ENCODE results near the gene ATP13A4.

ATP13A4 gene, protein sequence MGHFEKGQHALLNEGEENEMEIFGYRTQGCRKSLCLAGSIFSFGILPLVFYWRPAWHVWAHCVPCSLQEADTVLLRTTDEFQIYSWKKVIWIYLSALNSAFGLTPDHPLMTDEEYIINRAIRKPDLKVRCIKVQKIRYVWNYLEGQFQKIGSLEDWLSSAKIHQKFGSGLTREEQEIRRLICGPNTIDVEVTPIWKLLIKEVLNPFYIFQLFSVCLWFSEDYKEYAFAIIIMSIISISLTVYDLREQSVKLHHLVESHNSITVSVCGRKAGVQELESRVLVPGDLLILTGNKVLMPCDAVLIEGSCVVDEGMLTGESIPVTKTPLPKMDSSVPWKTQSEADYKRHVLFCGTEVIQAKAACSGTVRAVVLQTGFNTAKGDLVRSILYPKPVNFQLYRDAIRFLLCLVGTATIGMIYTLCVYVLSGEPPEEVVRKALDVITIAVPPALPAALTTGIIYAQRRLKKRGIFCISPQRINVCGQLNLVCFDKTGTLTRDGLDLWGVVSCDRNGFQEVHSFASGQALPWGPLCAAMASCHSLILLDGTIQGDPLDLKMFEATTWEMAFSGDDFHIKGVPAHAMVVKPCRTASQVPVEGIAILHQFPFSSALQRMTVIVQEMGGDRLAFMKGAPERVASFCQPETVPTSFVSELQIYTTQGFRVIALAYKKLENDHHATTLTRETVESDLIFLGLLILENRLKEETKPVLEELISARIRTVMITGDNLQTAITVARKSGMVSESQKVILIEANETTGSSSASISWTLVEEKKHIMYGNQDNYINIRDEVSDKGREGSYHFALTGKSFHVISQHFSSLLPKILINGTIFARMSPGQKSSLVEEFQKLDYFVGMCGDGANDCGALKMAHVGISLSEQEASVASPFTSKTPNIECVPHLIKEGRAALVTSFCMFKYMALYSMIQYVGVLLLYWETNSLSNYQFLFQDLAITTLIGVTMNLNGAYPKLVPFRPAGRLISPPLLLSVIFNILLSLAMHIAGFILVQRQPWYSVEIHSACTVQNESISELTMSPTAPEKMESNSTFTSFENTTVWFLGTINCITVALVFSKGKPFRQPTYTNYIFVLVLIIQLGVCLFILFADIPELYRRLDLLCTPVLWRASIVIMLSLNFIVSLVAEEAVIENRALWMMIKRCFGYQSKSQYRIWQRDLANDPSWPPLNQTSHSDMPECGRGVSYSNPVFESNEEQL

DNA sequence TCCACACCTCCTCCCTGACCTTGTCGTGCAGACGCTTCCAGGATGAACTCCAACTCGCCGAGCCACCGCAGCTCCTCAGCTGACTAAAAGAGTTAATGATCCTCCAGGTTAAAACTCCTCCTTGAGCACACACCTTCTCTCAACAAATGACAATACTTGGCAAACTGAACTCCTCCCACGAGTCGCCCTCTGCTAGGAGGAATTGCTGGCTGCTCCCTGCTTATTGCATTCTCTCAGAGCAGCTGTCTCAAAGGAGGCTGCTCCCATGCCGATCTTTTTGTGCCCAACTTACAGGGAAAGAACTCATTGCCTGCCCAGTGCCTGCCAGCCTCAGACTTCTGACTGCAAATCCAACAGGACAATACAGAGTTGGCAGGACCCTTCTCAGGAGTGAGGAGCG is at the start of gene ATP13A4:
TSS of gene ATP13A4 (minus strand) at position 85 of the 400 bp plus-strand sequence. CDS start 96 bp downstream, outside the sequence.
- DNase-seq (ENCODE audit: low spot score), result no peak

DNA sequence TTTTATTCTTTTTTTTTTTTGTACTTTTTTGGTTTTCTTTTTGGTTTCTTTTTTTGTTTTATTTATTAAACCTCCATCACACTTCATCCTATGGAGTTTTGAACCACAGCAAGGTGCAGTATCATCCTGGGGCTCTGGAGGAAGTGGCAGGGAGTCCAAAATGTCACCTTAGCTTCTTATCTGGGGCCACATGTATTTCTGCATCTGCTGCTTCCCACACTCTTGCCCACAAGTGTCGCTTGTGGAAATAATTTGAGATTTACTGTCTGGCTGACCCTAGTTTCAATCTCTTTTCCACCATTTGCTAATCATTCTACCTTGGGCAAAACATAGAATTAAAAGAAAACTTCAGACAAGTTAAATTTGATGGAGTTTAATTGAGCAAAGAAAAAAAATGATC is 44.7 kb upstream of the ATP13A4 start:
- DNase-seq (ENCODE audit: low spot score), result no peak

DNA sequence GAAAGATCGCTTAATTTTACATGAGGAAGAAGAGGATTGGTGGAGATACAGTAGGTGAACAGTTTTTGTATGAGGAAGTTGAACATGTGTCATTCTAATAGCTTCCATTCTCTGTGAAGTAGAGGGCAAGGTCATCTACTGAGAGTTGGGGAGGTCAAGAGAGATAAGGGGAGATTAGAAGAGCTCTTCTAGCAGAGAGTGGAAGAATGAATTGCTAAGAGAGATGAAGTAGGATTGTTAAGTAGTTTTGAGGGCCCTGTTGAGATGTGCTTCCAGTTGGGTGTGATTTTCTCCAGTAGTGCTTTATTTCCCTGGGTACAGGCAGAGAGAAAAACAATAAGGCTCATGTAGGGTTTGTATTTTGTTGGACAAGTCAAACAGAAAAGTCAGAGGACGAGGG is 43.5 kb upstream of the ATP13A4 start:
- no peak for DNase-seq (ENCODE audit: low spot score)

DNA sequence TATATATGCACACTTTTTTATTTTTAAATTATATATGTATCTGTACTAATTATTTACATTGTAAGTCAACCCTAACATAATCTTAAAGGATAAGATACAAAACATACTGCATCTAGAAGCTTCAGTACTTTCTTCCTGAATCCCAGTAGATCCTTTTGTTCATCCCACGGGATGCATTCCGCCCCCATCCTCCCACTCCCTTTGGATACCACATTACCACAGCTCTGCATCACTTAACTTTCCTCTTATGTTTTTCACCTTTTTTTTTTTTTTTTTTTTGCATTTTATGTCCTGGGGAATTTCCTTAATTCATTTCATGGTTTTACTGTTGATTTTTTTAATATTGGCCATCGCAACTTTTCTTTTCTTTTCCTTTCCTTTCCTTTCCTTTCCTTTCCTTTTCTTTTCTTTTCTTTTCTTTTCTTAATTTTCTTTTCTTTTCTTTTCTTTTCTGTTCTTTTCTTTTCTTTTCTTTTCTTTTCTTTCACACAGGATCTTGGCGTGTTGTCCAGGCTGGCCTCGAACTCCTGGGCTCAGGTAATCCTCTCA is 41.3 kb upstream of the ATP13A4 start:
- no peak for DNase-seq (ENCODE audit: low spot score)

DNA sequence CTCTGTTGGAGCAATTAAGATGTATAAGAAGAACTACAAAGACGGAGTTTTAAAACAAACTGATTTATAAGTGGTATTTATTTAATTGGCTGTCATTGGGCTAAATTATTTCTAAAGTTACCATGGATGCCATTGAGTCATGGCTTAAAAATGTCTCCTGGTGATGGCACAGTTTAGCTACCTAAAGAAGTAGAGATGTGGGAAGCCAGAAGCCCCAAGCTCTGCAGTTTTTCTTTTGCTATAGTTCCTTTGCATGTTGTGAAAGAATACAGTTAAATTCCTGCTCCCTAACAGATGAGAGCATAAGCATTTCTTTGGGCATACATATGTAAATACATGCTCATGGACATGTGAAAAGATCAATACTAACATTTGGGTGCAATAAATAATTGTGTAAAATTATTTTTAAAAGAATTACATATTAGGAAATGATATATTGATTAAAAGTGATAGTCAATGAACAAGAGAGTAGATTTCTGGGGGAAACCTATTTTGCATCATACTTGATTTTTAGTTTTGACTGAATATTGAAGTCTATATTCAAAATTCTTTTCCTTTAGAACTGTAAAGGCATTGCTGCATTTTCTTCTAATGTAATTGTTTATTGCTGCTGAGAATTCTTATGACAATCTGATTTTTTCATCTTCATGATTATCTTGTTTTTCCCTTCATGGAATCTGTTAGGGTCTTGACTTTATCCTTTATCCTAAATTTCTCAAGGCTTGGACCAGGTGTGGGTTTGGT is 40.4 kb upstream of the ATP13A4 start:
- no peak for DNase-seq (ENCODE audit: low spot score)

DNA sequence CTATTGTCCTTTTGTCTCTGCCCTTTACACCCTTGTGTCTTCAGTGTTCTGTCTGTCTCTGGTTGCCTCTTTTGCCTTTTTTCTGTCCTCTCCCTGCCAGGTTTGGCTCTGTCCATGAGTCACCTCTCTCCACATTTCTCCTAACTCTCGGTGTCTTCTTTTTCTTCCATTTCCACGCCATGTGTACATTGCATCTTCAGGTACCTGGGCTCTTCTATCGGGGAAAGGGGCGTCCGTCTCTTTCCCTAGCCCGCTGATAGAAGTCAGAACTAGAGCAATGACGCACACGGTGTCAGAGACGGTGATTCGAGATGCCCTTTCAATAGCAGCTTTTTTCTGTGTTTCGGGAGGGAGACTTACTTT is 39.0 kb upstream of the ATP13A4 start:
- DNase-seq (ENCODE audit: low spot score), result peak; percentile 38

DNA sequence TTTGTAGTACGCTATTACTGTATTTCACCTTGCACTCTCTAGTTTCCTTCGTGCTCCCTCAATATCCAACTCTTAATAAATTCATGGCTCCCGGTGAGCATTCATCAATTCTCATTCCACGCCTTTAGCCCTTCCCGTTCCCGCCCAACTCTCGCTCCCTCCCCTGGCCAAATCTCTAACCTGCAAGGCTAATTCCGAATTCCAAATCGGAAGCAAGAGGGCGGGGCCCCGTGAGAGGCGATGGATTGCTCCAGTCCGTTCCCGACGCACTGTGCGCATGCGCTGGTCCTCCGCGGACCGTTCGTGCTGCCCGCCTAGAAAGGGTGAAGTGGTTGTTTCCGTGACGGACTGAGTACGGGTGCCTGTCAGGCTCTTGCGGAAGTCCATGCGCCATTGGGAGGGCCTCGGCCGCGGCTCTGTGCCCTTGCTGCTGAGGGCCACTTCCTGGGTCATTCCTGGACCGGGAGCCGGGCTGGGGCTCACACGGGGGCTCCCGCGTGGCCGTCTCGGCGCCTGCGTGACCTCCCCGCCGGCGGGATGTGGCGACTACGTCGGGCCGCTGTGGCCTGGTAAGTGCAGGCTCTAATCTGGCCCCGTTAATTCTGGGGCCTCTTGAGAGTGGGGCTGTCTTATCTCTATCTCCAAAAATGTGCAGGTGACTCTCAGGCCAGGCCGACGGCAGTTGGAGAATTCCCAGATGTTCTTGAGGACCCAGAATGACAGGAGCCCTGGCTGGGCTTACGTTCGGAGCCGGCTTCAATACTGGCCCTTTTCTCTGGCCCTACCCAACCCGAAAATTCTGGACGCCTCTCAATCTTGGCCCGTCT is 38.4 kb upstream of the ATP13A4 start, which contains the start of gene OPA1:
TSS of gene OPA1 (plus strand) at position 368 of the 827 bp plus-strand sequence. CDS start at position 538, 170 bp downstream.
- DNase-seq (ENCODE audit: low spot score), result peak; percentile 98

DNA sequence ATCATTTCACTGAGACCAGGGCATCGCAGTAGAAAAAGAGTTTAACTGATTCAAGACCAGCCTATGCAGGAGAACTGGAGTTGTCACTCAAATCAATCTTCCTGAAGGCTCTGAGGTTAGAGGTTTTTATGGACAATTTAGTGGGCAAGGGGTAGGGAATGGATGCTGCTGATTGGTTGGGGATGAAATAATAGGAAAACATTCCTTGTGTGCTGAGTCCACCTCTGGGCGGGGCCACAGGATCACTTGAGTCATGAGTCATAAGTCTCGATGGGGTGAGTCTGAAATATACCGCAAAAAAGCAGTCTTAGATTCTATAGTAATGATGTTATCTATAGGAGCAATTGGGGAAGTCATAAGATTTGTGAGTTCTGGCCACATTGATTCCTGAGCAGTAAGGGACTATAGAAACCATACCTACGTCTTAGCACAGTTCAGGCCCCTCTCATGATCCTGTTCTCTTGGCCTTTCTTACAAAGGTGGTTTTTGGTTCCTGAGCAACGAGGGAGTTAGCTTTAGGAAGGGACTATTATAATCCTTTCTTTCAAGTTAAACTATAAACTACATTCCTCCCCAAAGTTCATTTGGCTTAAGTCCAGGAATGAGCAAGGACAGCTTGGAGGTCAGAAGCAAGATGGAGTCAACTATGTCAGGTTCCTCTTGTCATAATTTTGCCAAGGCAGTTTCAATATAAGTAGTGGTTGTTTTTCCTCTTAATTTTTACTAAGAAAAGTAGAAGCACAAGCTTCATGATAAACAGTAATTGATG is 35.6 kb upstream of the ATP13A4 start:
- DNase-seq (ENCODE audit: low spot score), result no peak

DNA sequence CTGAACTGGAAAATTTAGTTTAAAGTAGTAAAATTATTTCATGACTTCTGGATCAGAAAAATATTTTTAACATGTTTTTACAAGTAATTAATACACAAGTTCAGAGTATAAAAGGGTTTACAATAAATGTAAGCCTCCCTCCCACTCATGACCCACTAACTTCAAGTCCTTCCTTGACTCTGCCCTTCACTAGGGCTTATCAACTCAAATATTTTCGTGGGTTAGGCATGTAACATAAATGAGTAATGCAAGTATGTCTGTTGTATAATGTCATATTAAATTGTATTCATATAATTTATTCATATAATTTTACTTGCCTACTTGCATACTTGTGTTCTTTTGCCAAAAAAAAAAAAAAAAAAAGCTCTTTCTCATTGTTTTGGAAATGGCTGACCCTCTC is 34.9 kb upstream of the ATP13A4 start:
- no peak for DNase-seq (ENCODE audit: low spot score)

DNA sequence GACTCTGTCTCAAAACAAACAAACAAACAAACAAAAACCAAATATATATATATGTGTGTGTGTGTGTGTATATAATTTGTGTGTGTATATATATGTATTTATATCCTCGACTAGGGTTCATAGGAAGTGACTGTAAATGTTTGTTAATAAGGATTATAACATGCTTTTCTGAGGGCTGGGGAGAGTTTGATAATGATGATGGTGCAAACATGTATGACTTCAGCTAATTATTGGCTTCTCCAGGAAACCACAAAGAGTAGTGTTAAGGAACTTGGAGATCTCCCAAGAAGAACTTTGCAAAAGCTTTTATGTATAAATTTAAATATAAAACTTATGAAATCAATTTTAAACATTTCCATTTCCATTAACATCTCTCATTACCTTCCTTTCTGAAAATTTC is 34.4 kb upstream of the ATP13A4 start:
- DNase-seq (ENCODE audit: low spot score), result no peak

DNA sequence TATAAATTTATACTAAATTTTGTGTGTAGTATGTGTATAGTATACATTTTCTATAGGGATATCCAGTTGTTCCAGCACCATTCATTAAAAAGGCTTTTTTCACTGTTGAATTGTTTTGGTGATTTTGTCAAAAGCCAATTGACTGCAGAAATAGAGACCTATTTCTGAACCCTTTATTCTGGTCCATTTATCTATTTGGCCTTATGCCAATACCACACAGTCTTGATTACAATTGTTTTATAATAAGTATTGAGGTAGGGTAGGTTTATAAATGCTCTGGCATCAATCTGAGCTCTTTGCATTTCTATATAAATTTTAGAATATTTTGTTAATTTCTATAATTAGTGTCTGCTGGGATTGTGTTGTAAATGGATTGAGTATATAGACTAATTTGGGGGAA is 31.8 kb upstream of the ATP13A4 start:
- no peak for DNase-seq (ENCODE audit: low spot score)

DNA sequence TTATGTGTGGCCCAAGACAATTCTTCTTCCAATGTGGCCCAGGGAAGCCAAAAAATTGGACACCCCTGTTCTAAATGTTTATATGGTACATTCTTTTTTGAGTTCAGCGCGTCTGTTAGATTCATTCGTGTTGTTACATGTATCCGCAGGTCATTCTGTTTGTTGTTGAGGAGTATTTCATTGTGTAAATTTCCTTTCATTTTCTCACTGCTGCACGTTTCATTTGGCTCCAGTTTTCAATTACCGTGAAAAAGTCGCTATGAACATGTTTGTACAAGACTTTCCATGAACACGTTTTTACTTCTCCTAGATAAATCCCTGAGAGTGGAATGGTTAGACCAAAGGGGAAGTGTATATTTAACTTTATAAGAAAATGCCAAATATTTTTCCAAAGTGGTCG is 30.8 kb upstream of the ATP13A4 start:
- DNase-seq (ENCODE audit: low spot score), result no peak

DNA sequence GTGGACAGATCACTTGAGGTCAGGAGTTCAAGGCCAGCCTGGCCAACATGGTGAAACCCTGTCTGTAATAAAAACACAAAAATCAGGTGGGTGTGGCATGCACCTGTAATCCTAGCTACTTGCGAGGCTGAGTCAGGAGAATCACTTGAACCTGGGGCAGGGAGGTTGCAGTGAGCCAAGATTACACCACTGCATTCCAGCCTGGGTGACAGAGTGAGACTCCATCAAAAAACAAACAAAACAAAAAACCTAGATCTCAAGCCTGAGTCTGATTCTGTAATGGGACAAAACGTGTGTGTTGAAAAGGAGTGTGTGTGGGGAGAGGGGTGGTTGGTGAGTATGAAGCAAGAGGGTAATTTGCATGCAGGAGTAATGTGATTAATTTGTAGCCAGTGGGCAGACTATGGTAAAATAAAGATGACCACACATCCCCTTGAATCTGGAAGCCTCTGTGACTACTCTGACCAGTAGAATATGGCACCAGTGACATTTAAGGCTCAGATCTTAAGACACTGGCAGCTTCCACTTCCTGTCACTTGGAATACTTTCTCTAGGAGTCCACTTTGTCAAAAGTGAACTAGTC is 19.9 kb upstream of the ATP13A4 start:
- no peak for DNase-seq (ENCODE audit: low spot score)

DNA sequence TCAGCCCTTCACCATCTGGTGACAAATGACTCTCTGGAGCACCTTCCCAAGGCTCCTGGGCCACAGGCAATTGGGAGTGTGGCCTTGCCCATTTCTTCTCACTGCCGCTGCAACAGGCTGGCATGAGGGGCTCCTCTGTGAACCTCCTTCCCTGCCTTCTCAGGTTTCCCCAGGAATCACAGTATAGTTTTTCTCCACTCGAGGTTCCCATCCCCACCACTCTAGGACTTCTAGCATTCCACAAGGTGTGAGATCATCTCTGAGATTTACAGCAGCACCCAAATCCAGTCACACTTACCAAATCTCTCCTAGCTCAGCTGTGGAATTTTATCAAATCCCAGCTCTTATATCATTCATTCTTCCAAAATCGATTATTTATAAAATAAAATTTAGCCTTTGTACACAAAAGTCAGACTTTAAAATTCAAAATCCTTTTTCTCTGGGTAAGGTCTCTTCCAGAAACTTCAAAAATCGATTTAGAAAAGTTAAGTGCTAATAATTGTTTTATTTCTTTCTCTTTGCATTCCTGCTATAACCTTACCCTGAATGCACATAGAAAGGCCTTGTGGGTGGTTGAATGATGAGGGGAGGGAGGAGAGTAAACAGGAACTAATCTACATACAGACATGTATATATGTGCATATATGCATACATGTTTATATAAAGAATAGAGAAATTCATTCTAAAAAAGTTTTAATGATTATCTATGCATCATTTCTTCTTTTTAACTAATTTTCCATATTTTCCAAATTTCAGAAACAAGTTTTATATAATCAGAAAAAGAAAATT is 18.9 kb upstream of the ATP13A4 start:
- DNase-seq (ENCODE audit: low spot score), result no peak

DNA sequence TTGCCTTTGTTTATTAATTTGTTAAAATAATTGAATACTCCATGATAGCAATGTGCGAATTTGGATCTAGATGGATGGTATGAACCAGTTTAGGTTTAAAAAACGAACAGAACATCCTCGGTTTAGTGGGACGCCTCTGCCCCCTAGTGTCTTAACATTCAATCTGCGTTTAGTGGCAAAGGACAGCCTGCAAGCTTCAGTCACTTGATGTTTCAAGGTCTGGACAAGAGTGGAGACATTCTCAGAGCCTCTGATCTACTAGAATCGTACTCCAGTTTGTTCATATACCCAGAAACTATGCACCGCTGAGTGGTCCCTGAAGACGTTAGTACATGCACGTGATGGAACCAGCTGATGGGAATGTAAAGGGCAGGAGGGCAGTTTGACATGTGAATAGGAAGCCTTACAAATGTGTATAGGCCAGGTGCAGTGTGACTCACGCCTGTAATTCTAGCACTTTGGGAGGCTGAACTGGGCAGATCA is 17.8 kb upstream of the ATP13A4 start:
- peak; percentile 65 for DNase-seq (ENCODE audit: low spot score)

DNA sequence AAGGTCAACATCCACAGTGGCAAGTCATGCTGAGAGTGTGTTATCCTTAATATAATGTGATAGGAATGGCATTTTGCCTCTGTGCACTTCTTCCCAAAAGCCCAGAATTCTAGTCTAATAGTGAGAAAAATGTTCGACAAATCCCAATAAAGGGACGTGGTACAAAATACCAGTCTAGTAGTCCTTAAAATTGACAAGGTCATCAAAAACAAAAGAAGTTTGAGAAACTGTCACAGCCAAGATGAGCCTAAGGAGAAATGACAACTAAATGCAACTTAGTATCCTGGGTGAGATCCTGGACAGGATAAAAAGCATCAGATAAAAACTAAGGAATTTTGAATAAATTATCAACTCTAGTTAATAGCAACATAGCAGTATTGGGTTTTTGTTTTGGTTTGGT is 14.4 kb upstream of the ATP13A4 start:
- no peak for DNase-seq (ENCODE audit: low spot score)

DNA sequence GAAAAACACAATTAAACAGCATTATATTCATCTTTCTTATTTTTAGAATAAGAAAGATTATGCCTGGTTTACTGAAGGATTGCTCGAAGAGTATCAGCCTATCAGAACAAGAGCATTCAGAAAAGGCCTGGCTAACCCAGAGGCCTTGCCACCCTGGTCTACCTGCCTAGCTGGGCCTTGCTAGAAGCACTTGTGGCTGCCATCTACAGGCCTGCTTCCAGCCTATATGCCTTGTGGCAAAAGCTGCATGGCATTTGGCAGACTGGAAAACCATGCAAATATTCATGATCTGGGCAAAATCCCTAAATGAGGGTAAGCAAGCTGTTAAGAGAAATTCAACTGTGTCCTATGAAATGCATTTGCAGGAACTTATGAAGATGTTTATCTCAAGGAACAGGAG is 9.3 kb upstream of the ATP13A4 start:
- DNase-seq (ENCODE audit: low spot score), result peak; percentile 40

DNA sequence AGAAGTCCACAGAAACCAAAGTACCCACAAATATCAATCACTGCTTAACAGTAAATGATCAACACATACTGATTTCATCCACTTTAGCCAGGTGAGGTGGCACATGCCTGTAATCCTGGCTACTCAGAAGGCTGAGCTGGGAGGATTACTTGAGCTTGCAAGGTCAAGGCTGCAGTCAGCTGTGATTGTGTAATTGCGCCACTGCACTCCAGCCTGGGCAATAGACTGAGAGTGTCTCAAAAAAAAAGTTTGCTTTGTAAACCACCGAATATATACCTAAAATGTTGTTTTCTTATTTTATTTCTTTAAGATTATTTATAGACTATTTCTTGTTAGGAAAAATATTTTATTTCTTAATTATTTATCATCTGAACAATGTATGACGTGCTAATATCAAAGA is 8.7 kb upstream of the ATP13A4 start:
- DNase-seq (ENCODE audit: low spot score), result no peak
